K562 (cell line): ENCODE data around the gene HTR3C. TPM values are rescaled to one million over a fixed set of nuclear protein-coding genes. Genes with fewer than 3 reads are reported as not detected.

ENCODE experiments used
- ATAC-seq: fragments of 200-7000 bp; cut with Tn5 transposase; 3 replicates; pipeline ENCODE4 v1.9.1; 2020; ENCODE audit warnings: moderate library complexity
- BruUV-seq: library from RNA; stranded (reverse); fragments of 400-500 nt; replicated peaks from 2 replicates; lab custom pipeline; 2021; lab: Mats Ljungman, UMichigan
- CTCF ChIA-PET: fragments of 300-600 bp; formaldehyde crosslinking; extraction: SDS; loops from one replicate; lab custom pipeline; 2021; ENCODE audit warnings: low intra/inter-chr PET ratio; lab: Yijun Ruan, JAX
- POLR2A ChIA-PET: fragments of 300-600, 350-650 bp; sonication (Branson Sonifier 250); formaldehyde crosslinking; extraction: SDS; loops from one replicate; lab custom pipeline; 2021; ENCODE audit warnings: antibody characterized with exemption, inconsistent platforms; lab: Yijun Ruan, JAX
- DNase-seq, 4 experiments: peaks; one replicate each; pipeline versions ENCODE4 v3.0.0 to v3.0.0-alpha.2; 2011 to 2018; ENCODE audit warnings: low spot score in 3 of 4, mixed read lengths in 3 of 4; ENCODE audit errors: extremely low read depth in 1 of 4
- FAIRE-seq: peaks from 2 replicates; lab custom pipeline; 2011; peaks lifted over from hg19 to GRCh38; lab: Jason Lieb, UNC
- H2AFZ ChIP-seq: 2 replicates; pipeline ENCODE4 v1.6.0; 2011; ENCODE audit warnings: low read depth, low read length, control low read depth, inconsistent platforms
- H3K27ac ChIP-seq: fragments of 200-600 bp; 3 replicates; pipeline ENCODE4 v1.8.0; 2011; ENCODE audit warnings: low read depth, mild to moderate bottlenecking, control low read depth, inconsistent platforms, low read length, moderate library complexity, mixed read lengths; ENCODE audit errors: extremely low read depth
- H3K27me3 ChIP-seq, 2 experiments: fragments of 300-600 bp in 1 of 2; 2 replicates in 1 of 2; 3 replicates in 1 of 2; pipeline versions ENCODE4 v1.6.0 to v1.8.0; 2011; ENCODE audit warnings: inconsistent platforms in 2 of 2, low read length in 2 of 2, mild to moderate bottlenecking in 1 of 2, mixed read lengths in 1 of 2, moderate library complexity in 1 of 2; ENCODE audit not compliant: control insufficient read depth in 2 of 2, insufficient read depth in 2 of 2
- H3K36me3 ChIP-seq: fragments of 300-600 bp; 3 replicates; pipeline ENCODE4 v1.8.0; 2011; ENCODE audit warnings: mild to moderate bottlenecking, low read length, inconsistent platforms; ENCODE audit not compliant: control insufficient read depth, insufficient read depth
- H3K4me1 ChIP-seq, 2 experiments: fragments of 200-600 bp in 1 of 2; replicated peaks in 1 of 2; 2 replicates in 1 of 2; 3 replicates in 1 of 2; pipeline versions ENCODE4 v1.5.1 to v1.8.0; 2011; ENCODE audit warnings: inconsistent platforms in 2 of 2, low read length in 2 of 2, mild to moderate bottlenecking in 1 of 2, mixed read lengths in 1 of 2, moderate library complexity in 1 of 2; ENCODE audit not compliant: control insufficient read depth in 2 of 2, insufficient read depth in 2 of 2
- H3K4me2 ChIP-seq: 2 replicates; pipeline ENCODE4 v1.6.1; 2011; ENCODE audit warnings: low read length, control low read depth, inconsistent platforms, mixed read lengths; ENCODE audit not compliant: insufficient read depth
- H3K4me3 ChIP-seq: fragments of 200-600 bp; sonication (generic), shearing (Covaris generic); 2 replicates; pipeline ENCODE4 v1.5.1; 2016; ENCODE audit warnings: control low read depth, inconsistent platforms
- H3K79me2 ChIP-seq: fragments of 200-600 bp; 3 replicates; pipeline ENCODE4 v1.8.0; 2011; ENCODE audit warnings: low read length, inconsistent platforms; ENCODE audit not compliant: control insufficient read depth, insufficient read depth
- H3K9ac ChIP-seq, 2 experiments: 2 replicates each; pipeline versions ENCODE4 v1.6.0 to v1.6.1; 2011; ENCODE audit warnings: low read depth in 2 of 2, low read length in 2 of 2, control low read depth in 1 of 2, inconsistent platforms in 1 of 2, mild to moderate bottlenecking in 1 of 2, mixed read lengths in 1 of 2; ENCODE audit not compliant: insufficient read depth in 1 of 2
- H3K9me1 ChIP-seq: one replicate; pipeline ENCODE4 v1.6.0; 2011; ENCODE audit warnings: inconsistent platforms, mild to moderate bottlenecking, low read length, moderate library complexity; ENCODE audit not compliant: control insufficient read depth, insufficient read depth
- H3K9me3 ChIP-seq: replicated peaks from 2 replicates; pipeline ENCODE4 v1.5.1; 2011; ENCODE audit warnings: low read depth, low read length, inconsistent platforms; ENCODE audit not compliant: control insufficient read depth, insufficient read depth
- H4K20me1 ChIP-seq: replicated peaks from 2 replicates; pipeline ENCODE4 v1.6.1; 2011; ENCODE audit warnings: low read length, inconsistent platforms, mixed read lengths; ENCODE audit not compliant: control insufficient read depth, insufficient read depth
- E2F4 ChIP-seq: sonication (generic); formaldehyde crosslinking; IDR thresholded peaks from 2 replicates; pipeline ENCODE4 v1.8.0; 2022; ENCODE audit warnings: mild to moderate bottlenecking, low read depth, missing genetic modification reagents
- GATA2 ChIP-seq: sonication (generic); formaldehyde crosslinking; IDR thresholded peaks from 2 replicates; pipeline ENCODE4 v1.4.0; 2020; ENCODE audit warnings: mild to moderate bottlenecking, missing genetic modification reagents
- GTF2B ChIP-seq: IDR thresholded peaks from 2 replicates; pipeline ENCODE4 v1.6.1; 2011; ENCODE audit not compliant: insufficient read length; ENCODE audit errors: extremely low read depth
- HIVEP1 ChIP-seq: fragments of 250-450 bp; sonication (Bioruptor Pico); IDR thresholded peaks from 2 replicates; pipeline ENCODE4 v1.4.0; 2020; ENCODE audit warnings: mild to moderate bottlenecking
- SMARCB1 ChIP-seq: IDR thresholded peaks from 2 replicates; pipeline ENCODE4 v1.6.1; 2011; ENCODE audit warnings: improper control_type of control experiment, low read depth; ENCODE audit not compliant: insufficient read length
- SPI1 ChIP-seq: IDR thresholded peaks from 2 replicates; pipeline ENCODE4 v1.6.1; 2011; ENCODE audit warnings: low read depth, low read length, control low read depth, borderline replicate concordance
- ZNF146 ChIP-seq: IDR thresholded peaks from one replicate; pipeline ENCODE4 v1.6.1; 2018; ENCODE audit warnings: missing compliant biosample characterization; ENCODE audit not compliant: unreplicated experiment
- WGBS: fragments of 100-300 bp; shearing (Covaris generic); methylation state at CpG from one replicate; pipeline ENCODE4 v1.1.6; 2016; ENCODE audit warnings: low coverage, mixed read lengths; ENCODE audit not compliant: insufficient coverage; ENCODE audit errors: missing lambda C conversion rate; 5-methylcytosine and 5-hydroxymethylcytosine counted together
- in situ Hi-C: fragments of 300-500 bp; cut with MboI; formaldehyde crosslinking; loops from 4 replicates; pipeline ENCODE4 v1.15.0; 2018; ENCODE audit warnings: inconsistent platforms, mixed read lengths
- intact Hi-C: fragments of 100-400 bp; cut with micrococcal nuclease; formaldehyde crosslinking; loops from 2 replicates; pipeline ENCODE4 v1.14.2; 2022
- polyA plus RNA-seq, 8 experiments: library from polyadenylated mRNA; depleted of rRNA in 4 of 8; stranded (reverse) in 5 of 8; unstranded in 3 of 8; fragments of >200 nt; fragmentation: Nextera tagmentation in 2 of 8; fragmentation: Illumina TruSeq in 1 of 8; extraction: Ambion mirVana in 2 of 8; extraction: Trizol in 1 of 8; gene quantifications; 2 replicates each; pipeline versions ENCODE4 v1.2.1 to v1.2.3, GENCODE V29; 2011 to 2014; ENCODE audit warnings: inconsistent platforms in 1 of 8, missing spikeins in 1 of 8
- total RNA-seq, 7 experiments: library from RNA; depleted of rRNA in 6 of 7; stranded (reverse); fragments of >200 nt in 6 of 7; fragmentation: Illumina TruSeq in 2 of 7; extraction: Trizol in 2 of 7; gene quantifications; 2 replicates each; pipeline versions ENCODE4 v1.2.1 to v1.2.3, GENCODE V29; 2011 to 2021; ENCODE audit warnings: low replicate concordance in 1 of 7

The HTR3C gene
- total and polyA plus RNA-seq, 9 of the 15 experiments (the other 6 are each of a cell fraction or from before 2014, with no cell fraction given), result 0.04 to 0.06 TPM; not detected in 7

GRCh38 chr3:184081116-184081830, 28.4 kb downstream of the HTR3C start:
- no peak for FAIRE-seq
- H3K27me3 ChIP-seq, result no peaks in the 10 kb centered on the region; a peak in 1 of 5 replicates
- 17% methylated on average over 13 of the region's 16 CpGs for WGBS
- in situ Hi-C loops (no loop called here), intact Hi-C loops (no loop called here)
- no peaks in the 10 kb centered on the region for H3K9me1 ChIP-seq
- H3K9me3 ChIP-seq, result no peaks in the 10 kb centered on the region
- peak overlapping the region; percentile 26; the same call in 1 of the 2 replicates for H2AFZ ChIP-seq
- no peak overlapping the region for H3K4me2 ChIP-seq
- no peak overlapping the region for H3K4me3 ChIP-seq
- no peak for TF ChIP-seq GTF2B
- TF ChIP-seq SPI1, result 0 out of 2 replicates have a peak, but pooled peaks have one; percentile 25
- no peaks in the 10 kb centered on the region for H4K20me1 ChIP-seq
- peak overlapping the region in 1 of 2 experiments; percentile 45; a peak in 1 of 4 replicates for H3K9ac ChIP-seq
- POLR2A ChIA-PET, result interaction anchor here (1.0 kb wide), 1 partner anchor 12 kb away, joined by 3 read pairs; no protein-coding TSS in a partner anchor
- no peaks in the 10 kb centered on the region for H3K36me3 ChIP-seq
- no peak for DNase-seq
- CTCF ChIA-PET, result no interaction called here
- ATAC-seq, result peak; percentile 19; the same call in 2 of the 3 replicates
- no peak overlapping the region for H3K27ac ChIP-seq
- peaks cover 5 to 18% of the 10 kb centered on the region in 2 experiments; a peak in 3 of 5 replicates for H3K4me1 ChIP-seq
- no peaks in the 10 kb centered on the region for H3K79me2 ChIP-seq
- BruUV-seq, result no TSS peak

- H3K4me2 ChIP-seq, result no peak overlapping the region
- 0 out of 2 replicates have a peak overlapping the region, but pooled peaks have one; percentile 26 for H2AFZ ChIP-seq
- WGBS, result 31% methylated on average over 5 of the region's 10 CpGs
- H3K9me1 ChIP-seq, result no peaks in the 10 kb centered on the region
- ATAC-seq, result no peak
- H3K9ac ChIP-seq, result no peak overlapping the region; a peak in 1 of 4 replicates
- peaks cover 5 to 18% of the 10 kb centered on the region in 2 experiments; a peak in 3 of 5 replicates for H3K4me1 ChIP-seq
- intact Hi-C loops, result no loop called here
- no peak for DNase-seq
- no peaks in the 10 kb centered on the region for H3K79me2 ChIP-seq
- TF ChIP-seq HIVEP1 (CRISPR knock-in tag) (no peak), GATA2 (CRISPR knock-in tag) (no peak), E2F4 (CRISPR knock-in tag) (no peak), SMARCB1 (no peak), ZNF146 (CRISPR knock-in tag) (no peak)
- TF ChIP-seq, all 486 proteins: peak for 0
- in situ Hi-C loops, result no loop called here
- Histone ChIP-seq H3K27ac (no peak overlapping the region), H3K27me3 (no peaks in the 10 kb centered on the region; a peak in 1 of 5 replicates), H3K9me3 (no peaks in the 10 kb centered on the region), H4K20me1 (no peaks in the 10 kb centered on the region), H3K36me3 (no peaks in the 10 kb centered on the region), H3K4me3 (no peak overlapping the region)
- no TSS peak for BruUV-seq
- FAIRE-seq, result no peak
- ChIA-PET CTCF (no interaction called here), POLR2A (interaction anchor here (1.0 kb wide), 1 partner anchor 12 kb away, joined by 3 read pairs; no protein-coding TSS in a partner anchor)
Observed at GRCh38 chr3:184082034-184082433, 29.2 kb downstream of the HTR3C start.
